T-helper 17 cell (primary cell): Measurements from ENCODE around the gene ZNF516. TPM values are rescaled to one million over a fixed set of nuclear protein-coding genes. Genes with fewer than 3 reads are reported as not detected.
A peak's percentile ranks its signal among the peaks of the same experiment; 100 is the strongest.

ENCODE experiments used
- ATAC-seq: fragments of 150-1000 bp; cut with Tn5 transposase; 2 replicates; pipeline ENCODE4 v1.10.0; 2021; ENCODE audit warnings: mild to moderate bottlenecking, moderate library complexity
- DNase-seq, 3 donors: peaks; one replicate each; pipeline versions ENCODE4 v3.0.0 to v3.0.0-alpha.2; 2020 to 2021
- H3K9me3 ChIP-seq: one replicate; pipeline ENCODE4 v1.7.0; 2013; ENCODE audit warnings: low read length, mild to moderate bottlenecking; ENCODE audit not compliant: control insufficient read depth, poor library complexity, severe bottlenecking
- H3K27ac Mint-ChIP-seq: one replicate; pipeline ENCODE4 v1.8.0; 2022; ENCODE audit warnings: mild to moderate bottlenecking, moderate library complexity, mixed read lengths
- H3K27me3 Mint-ChIP-seq: one replicate; pipeline ENCODE4 v1.8.0; 2022; ENCODE audit warnings: mixed read lengths
- H3K36me3 Mint-ChIP-seq: one replicate; pipeline ENCODE4 v1.8.0; 2022; ENCODE audit warnings: low read depth, mixed read lengths
- H3K4me1 Mint-ChIP-seq: one replicate; pipeline ENCODE4 v1.8.0; 2022; ENCODE audit warnings: mild to moderate bottlenecking, mixed read lengths
- H3K4me3 Mint-ChIP-seq: one replicate; pipeline ENCODE4 v1.8.0; 2022; ENCODE audit warnings: mild to moderate bottlenecking, moderate library complexity, mixed read lengths
- total RNA-seq, 4 donors: library from RNA in 2 of 4; stranded (reverse) in 2 of 4; gene quantifications; one replicate each; pipeline ENCODE4 v1.2.3 and lab custom pipeline; 2022 to 2026

The ZNF516 gene
- total RNA-seq, 2 donors from 2014 or later: 16.5 to 29.6 TPM

DNA sequence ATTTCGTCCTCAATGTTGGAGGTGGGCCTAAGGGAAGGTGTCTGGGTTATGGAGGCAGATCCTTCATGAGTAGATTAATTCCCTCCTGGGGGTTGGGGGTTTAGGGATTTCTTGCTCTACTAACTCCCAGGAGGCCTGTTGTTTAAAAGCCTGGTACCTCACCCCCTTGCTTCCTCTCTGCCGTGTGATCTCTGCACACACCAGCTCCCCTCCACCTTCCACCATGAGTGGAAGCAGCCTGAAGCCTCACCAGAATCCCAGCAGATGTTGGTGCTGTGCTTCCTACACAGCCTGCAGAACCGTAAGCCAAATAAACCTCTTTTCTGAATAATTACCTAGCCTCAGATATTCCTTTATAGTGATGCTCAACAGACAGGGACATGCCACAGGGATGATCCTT, 141.5 kb downstream of the ZNF516 start:
- ATAC-seq: no peak
- Mint-ChIP-seq H3K4me3 (no peak overlapping the region), H3K4me1 (peaks cover 9% of the 10 kb centered on the region), H3K36me3 (no peaks in the 10 kb centered on the region), H3K27me3 (peaks cover 8% of the 10 kb centered on the region), H3K27ac (peak overlapping the region; percentile 27)
- no peaks in the 10 kb centered on the region for H3K9me3 ChIP-seq
- DNase-seq: no peak

DNA sequence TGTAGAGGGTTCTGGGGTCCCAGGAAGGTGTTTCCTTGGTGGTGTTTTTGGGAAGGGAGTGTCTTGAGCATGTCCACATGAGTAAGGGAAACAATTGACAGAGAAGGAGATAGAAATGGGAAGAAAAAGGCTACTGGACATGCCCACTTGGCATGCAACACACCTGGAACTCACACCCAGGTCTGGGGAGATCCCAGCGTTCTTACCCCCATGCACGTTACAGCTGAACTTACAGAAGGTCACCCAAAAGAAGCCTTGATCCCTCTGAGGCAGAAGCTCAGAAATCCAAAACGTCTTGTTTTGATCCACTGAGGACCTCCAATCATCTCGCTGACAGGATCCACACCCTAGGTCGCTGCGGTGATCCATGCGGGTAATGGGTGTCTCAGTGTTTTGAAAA, 142.0 kb downstream of the ZNF516 start:
- DNase-seq (no peak), ATAC-seq (no peak)
- Mint-ChIP-seq H3K27me3 (peaks cover 8% of the 10 kb centered on the region), H3K4me1 (peaks cover 9% of the 10 kb centered on the region), H3K27ac (no peak overlapping the region), H3K36me3 (no peaks in the 10 kb centered on the region), H3K4me3 (no peak overlapping the region)
- no peaks in the 10 kb centered on the region for H3K9me3 ChIP-seq

DNA sequence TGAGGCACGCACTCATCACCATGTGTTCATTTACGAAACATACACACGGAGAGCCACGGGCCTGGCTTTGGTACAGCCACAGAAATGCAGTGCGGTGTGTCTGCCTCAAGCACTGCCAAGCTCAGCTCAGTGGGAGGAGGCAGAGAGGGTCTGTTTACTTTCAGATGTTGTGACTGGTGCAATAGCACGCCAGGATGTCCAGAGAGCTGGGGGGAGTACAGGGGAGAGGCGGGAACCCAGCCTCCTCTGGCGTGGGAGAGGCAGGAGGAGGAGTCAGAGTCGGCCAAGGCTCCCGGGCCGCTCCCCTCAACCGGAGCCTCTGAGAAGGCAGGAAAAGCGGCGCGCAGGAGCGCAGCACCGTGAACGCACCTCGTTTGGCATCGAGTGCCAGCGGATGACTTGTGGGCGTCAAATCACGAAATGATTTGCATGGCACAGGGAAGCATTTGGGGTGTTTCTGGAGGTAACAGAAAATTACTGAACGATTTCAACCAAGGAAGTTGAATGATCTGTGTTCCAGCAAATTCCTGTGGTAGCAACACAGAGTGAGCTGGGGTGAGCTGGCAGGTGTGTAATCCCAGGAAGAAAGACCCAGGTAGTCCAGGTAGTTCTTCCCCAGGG, 143.0 kb downstream of the ZNF516 start:
- H3K36me3 Mint-ChIP-seq: no peaks in the 10 kb centered on the region
- H3K9me3 ChIP-seq: no peaks in the 10 kb centered on the region
- no peak overlapping the region for H3K4me3 Mint-ChIP-seq
- DNase-seq: no peak
- no peak overlapping the region for H3K27ac Mint-ChIP-seq
- peaks cover 9% of the 10 kb centered on the region for H3K4me1 Mint-ChIP-seq
- no peak for ATAC-seq
- H3K27me3 Mint-ChIP-seq: peaks cover 8% of the 10 kb centered on the region

DNA sequence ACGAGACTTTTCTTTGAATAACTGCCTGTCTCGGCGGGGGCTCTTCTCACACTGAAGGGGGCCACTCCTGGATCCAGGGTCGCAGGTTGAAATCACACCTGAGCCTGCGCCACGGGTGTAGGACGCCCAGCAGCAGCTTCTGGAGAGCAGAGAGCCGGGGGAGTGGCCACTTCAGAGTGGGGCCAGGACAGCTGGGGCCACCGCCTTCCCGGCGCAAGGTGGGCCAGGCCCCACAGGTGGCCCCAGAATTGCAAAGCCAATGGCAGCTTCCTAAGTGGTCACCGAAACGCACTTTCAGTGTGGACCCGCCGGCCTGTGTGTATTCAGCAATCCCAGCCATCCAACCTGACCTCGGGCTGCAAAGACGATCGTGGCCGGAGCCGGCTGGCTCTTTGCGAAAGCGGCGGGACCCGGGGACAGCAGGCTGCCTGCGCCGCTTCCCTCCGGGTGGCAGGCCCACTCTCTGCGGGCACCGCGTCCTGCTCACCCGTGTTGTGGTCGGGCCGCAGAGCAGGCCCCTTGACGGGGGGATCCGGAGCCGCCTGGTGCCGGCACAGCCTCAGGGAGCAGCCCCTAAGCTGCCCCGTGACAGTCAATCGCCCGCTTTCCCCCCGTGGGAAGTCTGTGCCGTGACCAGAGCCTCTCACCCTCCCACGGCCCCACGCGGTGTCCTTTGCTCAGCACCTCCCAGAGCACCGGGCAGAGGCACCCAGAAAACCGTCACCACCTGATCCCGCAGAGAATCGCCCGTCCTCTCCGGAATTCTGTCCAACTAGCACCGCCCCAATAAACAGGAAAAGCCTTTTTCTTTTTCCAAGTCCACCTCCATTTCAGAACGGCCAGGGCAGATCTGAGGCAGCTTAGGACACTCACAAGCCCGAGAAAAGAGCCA, 144.7 kb downstream of the ZNF516 start:
- DNase-seq: no peak
- Mint-ChIP-seq H3K4me3 (no peak overlapping the region), H3K36me3 (no peaks in the 10 kb centered on the region), H3K4me1 (peaks cover 9% of the 10 kb centered on the region), H3K27me3 (peaks cover 8% of the 10 kb centered on the region), H3K27ac (no peak overlapping the region)
- no peak for ATAC-seq
- H3K9me3 ChIP-seq: no peaks in the 10 kb centered on the region

DNA sequence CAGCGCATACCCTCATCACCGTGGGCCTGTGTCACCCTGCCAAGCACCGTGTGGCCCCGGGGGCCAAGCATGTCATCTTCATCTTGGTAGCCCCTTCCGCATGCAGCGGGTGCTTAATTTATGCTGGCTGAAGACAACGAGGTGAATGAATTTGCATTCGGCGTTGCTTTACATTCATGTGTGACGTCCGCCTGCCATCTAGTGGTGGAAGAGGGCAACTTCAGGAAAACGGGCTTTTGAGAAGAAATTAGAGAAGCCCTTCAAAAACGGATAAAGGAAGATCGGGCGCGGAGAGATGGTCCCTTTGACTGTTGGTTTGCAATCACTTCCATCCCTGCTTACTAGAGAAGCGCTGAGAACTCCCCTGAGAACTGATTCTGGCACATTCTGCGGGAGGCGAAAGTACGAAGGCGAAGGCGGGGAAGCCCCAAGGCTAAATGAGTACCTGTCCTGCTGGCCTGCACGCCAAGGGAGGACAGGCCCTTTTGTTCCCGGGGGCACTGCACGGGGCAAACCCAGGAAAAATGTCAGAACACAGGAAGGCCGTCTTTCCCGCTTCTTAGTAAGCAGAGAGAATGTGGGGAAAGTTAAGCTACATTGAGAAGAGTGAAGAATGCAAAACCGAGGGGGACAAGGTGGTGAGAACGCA, 145.9 kb downstream of the ZNF516 start:
- Mint-ChIP-seq H3K36me3 (no peaks in the 10 kb centered on the region), H3K4me1 (peaks cover 9% of the 10 kb centered on the region), H3K4me3 (peak overlapping the region; percentile 56), H3K27me3 (peaks cover 8% of the 10 kb centered on the region), H3K27ac (peak overlapping the region; percentile 67)
- H3K9me3 ChIP-seq: no peaks in the 10 kb centered on the region
- peak; percentile 57 for ATAC-seq
- DNase-seq: peak in 2 of 3 donors; percentile 23 to 50

DNA sequence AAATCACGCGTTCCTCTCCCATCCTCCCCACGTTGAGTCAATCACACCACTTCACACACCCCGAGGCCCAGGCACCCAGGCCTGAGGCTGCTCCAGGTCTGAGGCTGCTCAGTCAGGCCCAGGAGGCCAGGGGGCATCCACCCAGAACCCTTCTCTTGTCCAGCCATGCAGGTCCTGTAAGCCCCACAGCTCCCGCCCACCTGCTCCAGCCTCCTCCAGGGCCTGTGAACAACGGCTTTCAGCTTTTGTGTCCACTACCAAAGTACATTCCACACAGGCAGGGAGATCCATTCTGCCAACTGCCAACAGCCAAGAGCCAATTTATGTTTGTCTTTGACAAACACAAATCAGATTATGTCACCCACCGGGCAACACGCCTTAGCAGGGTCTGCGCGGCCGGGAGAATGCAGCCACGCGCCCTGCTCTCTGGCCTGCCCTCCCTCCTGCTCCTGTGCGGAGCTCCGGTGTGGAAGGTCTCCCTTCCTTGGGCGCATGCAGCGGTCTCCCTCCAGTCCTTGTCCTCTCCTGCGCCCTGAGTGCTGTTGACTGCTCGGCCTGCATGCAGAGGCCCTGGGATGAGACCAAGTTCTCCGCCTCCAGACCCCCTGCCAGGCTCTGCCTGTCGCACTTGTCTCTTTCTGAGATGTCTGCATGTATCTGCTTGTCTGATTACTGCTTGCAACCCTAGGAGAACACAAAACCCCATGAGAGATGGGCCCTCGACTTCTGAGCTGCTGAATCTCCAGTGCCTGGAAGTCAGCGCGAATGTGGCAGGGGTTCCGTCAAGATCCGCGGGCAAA, 146.6 kb downstream of the ZNF516 start:
- no peaks in the 10 kb centered on the region for H3K9me3 ChIP-seq
- H3K4me1 Mint-ChIP-seq: peaks cover 9% of the 10 kb centered on the region
- peak overlapping the region; percentile 67 for H3K27ac Mint-ChIP-seq
- H3K4me3 Mint-ChIP-seq: no peak overlapping the region
- no peaks in the 10 kb centered on the region for H3K36me3 Mint-ChIP-seq
- H3K27me3 Mint-ChIP-seq: peaks cover 8% of the 10 kb centered on the region
- ATAC-seq (no peak), DNase-seq (no peak)

DNA sequence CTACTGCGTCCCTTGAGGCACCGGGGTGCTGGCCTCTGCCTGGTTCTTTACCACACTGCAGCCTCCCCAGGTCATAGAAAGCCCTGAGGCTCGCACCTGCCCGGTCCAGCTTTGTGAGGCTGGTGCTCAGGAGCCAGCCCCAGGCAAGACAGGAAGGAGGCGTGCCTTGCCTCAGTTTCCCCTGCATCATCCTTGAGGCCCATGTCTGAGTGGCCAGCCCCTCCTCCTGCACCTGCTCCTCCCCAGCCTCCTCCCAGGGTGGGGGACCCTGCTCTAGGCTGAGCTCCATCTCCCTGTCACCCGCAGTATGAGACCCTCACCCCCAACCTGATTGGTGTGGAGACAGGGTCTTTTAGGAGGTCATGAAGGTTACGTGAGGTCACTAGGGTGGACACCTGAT, 147.7 kb downstream of the ZNF516 start:
- ATAC-seq: no peak
- Mint-ChIP-seq H3K4me3 (no peak overlapping the region), H3K27me3 (peaks cover 8% of the 10 kb centered on the region), H3K36me3 (no peaks in the 10 kb centered on the region), H3K4me1 (peaks cover 9% of the 10 kb centered on the region), H3K27ac (no peak overlapping the region)
- DNase-seq: no peak
- no peaks in the 10 kb centered on the region for H3K9me3 ChIP-seq

DNA sequence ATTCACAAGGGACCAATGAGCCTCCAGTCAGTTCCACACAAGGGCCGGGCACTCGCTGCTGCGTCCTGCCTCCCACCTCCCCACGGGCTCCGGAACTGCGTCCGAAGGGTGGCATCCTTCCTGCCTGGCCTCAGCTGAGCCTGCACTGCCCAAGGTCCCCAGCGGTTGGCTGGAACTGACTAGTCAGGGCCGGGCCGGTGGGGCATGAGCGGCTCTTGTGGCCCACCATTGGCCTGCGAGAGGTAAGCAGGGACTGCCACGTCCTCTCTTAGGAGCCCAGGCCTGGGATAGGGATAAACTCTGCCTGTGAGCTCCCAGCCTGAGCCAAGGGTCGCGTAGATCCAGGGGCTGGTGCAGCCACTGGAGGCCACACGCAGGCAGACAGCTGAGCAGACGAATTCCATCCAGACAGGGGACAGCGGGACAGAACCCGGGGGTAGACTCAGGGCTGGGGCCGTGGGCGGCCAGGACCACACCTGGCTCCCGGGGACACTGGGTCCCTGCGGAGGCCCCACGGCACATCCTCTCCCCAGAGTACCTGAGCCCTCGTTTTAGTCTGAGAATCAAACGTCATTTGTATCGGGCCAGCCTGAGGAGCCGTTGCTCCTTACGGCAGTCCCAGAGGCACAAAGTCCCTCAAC, 148.4 kb downstream of the ZNF516 start:
- H3K27ac Mint-ChIP-seq: no peak overlapping the region
- no peaks in the 10 kb centered on the region for H3K9me3 ChIP-seq
- DNase-seq (no peak), ATAC-seq (no peak)
- H3K36me3 Mint-ChIP-seq: no peaks in the 10 kb centered on the region
- peaks cover 9% of the 10 kb centered on the region for H3K4me1 Mint-ChIP-seq
- H3K4me3 Mint-ChIP-seq: no peak overlapping the region
- peaks cover 8% of the 10 kb centered on the region for H3K27me3 Mint-ChIP-seq

DNA sequence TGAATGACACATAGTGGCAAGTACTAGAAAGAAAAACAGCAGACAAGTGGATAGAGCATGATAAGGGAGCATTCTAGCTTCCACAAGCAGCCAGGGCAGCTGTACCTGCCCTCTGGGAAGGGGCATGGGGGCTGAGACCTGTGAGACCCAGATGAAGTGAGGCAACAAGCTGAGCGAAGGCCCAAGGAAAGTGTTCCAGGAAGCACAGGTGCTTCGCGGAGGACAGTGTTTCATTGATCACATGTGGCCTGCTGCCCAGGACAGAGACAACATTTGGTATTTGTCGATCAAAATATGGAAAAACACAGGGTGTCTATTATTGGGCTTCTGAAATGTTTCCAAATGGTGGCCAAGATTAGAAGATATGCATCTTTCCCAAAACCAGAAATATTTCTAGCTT, 149.1 kb downstream of the ZNF516 start:
- Mint-ChIP-seq H3K4me1 (peaks cover 9% of the 10 kb centered on the region), H3K36me3 (no peaks in the 10 kb centered on the region), H3K27me3 (peaks cover 8% of the 10 kb centered on the region), H3K27ac (no peak overlapping the region), H3K4me3 (no peak overlapping the region)
- DNase-seq: no peak
- H3K9me3 ChIP-seq: no peaks in the 10 kb centered on the region
- no peak for ATAC-seq

DNA sequence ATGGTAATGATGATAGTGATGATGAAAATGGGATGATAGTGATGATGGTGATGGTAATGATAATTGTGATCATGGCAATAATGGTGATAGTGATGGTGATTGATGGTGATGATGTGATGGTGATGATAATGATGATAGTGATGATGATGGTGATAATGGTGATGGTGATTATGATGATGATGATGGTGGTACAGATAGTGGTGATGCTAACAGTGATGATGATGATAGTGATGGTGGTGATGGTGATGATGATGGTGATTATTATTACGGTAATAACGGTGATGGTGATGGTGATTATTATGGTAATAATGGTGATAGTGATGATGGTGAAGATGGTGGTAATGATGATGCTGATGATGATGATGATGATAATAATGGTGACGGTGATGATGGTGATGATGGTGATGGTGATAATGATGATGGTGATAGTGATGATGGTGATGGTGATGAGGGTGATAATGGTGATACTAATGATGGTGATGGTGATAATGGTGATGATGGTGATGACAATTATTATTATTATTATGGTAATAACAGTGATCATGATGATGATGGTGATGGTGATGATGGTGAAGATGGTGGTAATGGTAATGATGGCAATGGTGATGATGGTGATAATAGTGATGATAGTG, 151.0 kb downstream of the ZNF516 start:
- Mint-ChIP-seq H3K4me3 (no peak overlapping the region), H3K4me1 (peaks cover 5% of the 10 kb centered on the region), H3K36me3 (no peaks in the 10 kb centered on the region), H3K27ac (no peak overlapping the region), H3K27me3 (peaks cover 4% of the 10 kb centered on the region)
- no peak for DNase-seq
- no peaks in the 10 kb centered on the region for H3K9me3 ChIP-seq
- no peak for ATAC-seq

DNA sequence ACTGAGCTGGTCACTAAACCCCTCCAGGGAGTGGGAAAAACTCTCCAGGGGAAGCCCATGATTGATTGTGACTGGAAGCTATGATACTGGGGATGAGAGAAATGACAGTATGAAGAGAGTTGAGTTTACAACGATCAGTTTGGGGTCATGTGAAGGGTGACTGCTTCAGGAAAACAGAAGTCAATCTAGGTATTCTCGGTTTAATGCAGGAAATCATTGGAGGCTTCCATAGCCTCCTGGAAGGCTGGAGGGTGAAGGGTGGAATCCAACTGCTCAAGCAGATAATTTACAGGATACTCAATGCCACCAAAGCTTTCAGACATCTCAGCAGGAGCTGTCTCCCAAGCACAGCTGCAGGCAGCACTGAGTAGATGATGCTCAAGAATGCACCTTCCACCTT, 154.6 kb downstream of the ZNF516 start:
- Mint-ChIP-seq H3K27me3 (no peaks in the 10 kb centered on the region), H3K36me3 (no peaks in the 10 kb centered on the region), H3K4me3 (no peak overlapping the region), H3K27ac (no peak overlapping the region), H3K4me1 (peaks cover 2% of the 10 kb centered on the region)
- H3K9me3 ChIP-seq: no peaks in the 10 kb centered on the region
- ATAC-seq: no peak
- DNase-seq: no peak

DNA sequence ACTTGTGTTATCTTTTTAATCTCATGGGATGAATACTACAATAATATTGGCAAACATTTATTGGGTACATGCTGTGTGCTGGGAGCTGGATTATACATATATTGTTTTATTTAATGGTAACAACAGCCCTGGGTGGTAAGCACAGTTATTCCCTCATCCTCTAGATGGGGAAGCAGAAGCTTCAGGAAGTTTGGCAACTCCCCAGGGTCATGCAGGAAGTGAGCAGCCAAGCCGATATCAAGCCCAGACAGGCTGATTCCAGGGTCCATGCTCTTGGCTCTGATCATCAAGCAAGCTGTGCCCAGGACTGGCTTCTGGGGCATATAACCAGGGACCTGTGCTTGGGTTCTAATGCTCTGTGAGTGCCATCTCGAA, 155.8 kb downstream of the ZNF516 start:
- no peaks in the 10 kb centered on the region for H3K36me3 Mint-ChIP-seq
- no peak overlapping the region for H3K4me3 Mint-ChIP-seq
- H3K4me1 Mint-ChIP-seq: peaks cover 2% of the 10 kb centered on the region
- ATAC-seq: no peak
- no peak overlapping the region for H3K27ac Mint-ChIP-seq
- no peaks in the 10 kb centered on the region for H3K27me3 Mint-ChIP-seq
- DNase-seq: no peak
- no peaks in the 10 kb centered on the region for H3K9me3 ChIP-seq
